NK-92 treated with Interleukin-12 subunit alpha and Interleukin-12 subunit beta, amount 100 ng/mL, for 24 hours (cell line): ENCODE results near the gene CYBRD1.
"Not testable (repeated sequence)": the region's sequence is repeated elsewhere in the genome, so short reads cannot be mapped to it uniquely, and the experiment has no call there.

ENCODE experiments used
- DNase-seq: peaks from one replicate; lab custom pipeline; 2025; lab: John Stamatoyannopoulos, UW

CYBRD1 gene

DNA sequence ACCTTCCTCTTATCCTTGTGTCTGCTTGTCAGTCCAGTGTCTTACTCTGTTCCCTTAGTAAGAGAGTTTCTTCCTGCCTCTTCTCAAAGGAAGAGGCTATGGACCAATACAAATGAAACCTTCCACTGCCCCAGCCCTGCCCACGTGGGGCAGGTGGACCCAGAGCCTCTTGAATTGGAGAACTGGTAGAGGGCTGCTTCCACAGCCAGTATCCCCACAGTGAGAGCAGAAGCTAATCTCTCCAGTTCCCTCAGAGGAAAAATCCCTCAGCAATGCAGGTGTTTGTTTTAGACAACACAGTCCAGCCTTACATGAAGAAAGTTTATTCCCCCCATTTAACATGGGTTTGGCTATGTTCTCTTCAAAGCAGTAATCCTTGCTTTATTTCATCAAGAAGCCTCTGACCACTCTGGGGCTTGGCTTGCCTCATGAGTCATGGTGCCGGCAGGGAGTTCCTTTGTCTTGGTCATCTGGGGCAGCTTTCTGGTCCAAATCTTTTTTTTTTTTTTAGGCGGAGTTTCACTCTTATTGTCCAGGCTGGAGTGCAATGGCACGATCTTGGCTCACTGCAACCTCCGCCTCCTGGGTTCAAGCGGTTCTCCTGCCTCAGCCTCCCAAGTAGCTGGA is 6.5 kb upstream of the CYBRD1 start:
- DNase-seq, result no peak

- DNase-seq, result no peak
Observed at GRCh38 chr2:171516793-171517192, 5.5 kb upstream of the CYBRD1 start.

DNA sequence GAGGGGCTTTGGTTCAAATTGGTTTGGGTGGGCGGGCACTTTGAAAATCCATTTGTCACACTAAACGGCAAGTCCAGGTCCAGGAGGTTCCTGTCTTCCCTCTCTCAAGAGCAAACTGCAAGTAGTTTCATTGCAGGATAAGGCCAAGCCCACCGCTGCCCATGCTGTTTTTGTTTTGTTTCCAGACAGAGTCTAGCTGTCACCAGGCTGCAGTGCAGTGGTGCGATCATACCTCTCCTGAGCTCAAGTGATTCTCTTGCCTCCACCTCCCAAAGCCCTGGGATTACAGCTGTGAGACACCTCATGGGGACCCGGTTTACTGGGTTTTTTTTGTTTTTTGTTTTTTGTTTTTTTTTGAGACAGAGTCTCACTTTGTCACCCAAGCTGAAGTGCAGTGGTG is 1.8 kb upstream of the CYBRD1 start:
- DNase-seq, result no peak

DNA sequence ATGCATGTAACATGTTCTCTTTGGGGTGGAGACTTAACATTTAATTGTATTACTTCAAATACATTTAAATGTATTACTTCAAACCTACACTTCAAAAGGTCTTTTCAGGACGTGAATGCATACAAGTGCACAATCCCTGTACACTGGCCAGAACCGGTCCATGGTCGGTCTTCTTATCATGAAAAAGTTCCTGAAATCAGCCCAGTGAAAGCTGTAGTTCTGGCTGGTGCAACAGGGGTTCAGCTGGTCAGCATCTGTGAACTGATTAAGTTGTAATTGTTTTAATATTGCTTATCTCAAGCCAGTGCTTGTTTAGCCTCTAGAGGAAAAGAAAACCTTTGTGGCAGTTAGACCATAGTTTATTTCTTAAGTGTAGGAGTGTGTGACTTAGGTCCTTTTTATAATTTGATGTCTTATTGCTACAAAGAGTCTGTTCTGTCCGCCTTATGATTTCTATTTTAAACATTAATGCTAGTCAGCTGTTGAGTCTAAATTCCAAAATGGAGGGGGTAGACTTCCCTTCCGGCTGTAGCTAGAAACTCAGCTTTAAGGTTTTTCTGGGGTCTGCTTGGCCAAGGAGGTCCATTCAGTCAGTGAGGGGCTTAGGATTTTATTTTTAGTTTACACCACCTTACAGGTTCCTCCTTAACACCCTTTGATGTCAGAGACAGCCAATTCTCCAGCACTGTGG is 768 bp upstream of the CYBRD1 start:
- DNase-seq, result no peak

DNA sequence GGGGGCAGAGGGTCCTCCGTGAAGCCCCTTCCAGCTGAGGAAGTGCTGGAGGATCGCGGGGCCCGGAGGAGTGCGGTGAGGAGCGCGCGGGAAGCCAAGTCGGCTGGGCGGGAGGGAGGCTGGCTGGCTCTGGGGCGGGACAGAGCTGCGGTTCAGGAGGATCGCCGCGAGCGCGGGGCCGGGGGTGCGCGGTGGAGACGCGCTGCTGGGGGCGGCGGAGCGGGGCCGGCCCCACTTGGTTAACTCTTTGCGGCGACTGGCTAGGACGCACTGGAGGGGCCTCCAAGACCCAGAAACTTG is 464 bp downstream of the CYBRD1 start:
- DNase-seq, result no peak

GRCh38 chr2:171523088-171524017 is 1.1 kb downstream of the CYBRD1 start:
- no peak for DNase-seq

GRCh38 chr2:171524018-171524401 is 1.7 kb downstream of the CYBRD1 start:
- DNase-seq, result no peak

DNA sequence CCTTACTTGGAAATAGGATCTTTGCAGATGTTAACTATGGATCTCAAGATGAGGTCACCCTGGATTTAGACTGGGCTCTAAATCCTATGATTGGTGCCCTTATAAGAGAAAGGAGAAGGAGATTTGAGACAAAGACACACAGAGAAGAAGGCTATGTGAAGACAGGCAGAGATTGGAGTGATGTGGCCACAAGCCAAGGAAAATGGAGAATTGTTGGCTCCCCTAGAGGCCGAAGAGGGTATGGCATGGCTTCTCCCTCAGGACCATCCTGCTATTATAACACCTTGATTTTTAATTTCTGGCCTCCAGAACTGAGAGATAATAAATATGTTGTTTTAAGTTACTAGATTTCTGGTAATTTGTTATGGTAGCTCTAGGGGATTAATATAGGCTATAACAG is 7.6 kb downstream of the CYBRD1 start:
- DNase-seq, result no peak

GRCh38 chr2:171530378-171530777 is 8.1 kb downstream of the CYBRD1 start:
- DNase-seq, result no peak

DNA sequence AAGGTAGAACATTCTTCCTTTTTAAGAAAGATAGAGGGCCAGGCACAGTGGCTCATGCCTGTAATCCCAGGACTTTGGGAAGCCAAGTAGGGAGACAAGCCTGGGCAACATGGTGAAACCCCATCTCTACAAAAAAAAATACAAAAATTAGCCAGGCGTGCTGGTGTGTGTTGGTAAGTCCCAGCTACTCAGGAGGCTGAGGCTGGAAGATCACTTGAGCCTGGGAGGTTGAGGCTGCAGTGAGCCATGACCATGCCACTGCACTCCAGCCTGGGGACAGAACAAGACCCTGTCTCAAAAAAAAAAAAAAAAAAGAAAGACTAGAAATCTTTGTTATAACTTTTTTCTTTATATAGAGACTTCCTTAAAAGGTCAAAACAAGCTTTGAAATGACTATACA is 8.6 kb downstream of the CYBRD1 start:
- DNase-seq, result not testable (repeated sequence)

- DNase-seq, result no peak
Observed at GRCh38 chr2:171531291-171531690, 9.0 kb downstream of the CYBRD1 start.

DNA sequence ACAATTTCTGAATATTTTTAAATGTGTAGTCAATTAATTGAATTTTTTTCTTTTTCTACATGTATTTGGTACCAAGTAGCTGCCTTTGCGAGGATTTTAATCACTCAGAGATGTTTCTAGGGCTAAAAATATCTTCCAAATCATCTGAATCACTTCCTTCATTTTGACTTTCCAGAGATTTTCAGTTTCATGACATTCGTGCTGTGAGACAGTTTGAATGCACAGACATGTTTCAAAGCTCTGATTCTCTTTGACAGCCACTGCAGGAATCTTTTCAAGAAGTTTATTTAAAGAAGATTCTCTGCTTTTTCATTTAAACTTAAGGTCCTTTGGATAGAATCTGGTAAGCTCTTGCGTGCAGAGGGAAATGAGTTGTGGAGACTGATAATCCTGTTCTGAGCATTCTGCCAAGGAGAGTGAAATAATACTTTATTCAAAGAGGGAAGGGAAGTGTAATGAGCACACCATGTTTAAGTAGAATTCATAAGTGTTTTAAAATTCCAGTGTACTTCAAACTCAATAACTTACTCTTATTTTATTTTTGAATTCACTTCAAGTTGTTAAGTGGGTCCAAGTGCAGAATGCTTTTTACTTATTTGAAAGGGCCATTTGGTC is 9.7 kb downstream of the CYBRD1 start:
- no peak for DNase-seq

- no peak for DNase-seq
Observed at GRCh38 chr2:171533331-171533730, 11.1 kb downstream of the CYBRD1 start.

- DNase-seq, result not testable (repeated sequence)
Observed at GRCh38 chr2:171535528-171535927, 13.3 kb downstream of the CYBRD1 start.

DNA sequence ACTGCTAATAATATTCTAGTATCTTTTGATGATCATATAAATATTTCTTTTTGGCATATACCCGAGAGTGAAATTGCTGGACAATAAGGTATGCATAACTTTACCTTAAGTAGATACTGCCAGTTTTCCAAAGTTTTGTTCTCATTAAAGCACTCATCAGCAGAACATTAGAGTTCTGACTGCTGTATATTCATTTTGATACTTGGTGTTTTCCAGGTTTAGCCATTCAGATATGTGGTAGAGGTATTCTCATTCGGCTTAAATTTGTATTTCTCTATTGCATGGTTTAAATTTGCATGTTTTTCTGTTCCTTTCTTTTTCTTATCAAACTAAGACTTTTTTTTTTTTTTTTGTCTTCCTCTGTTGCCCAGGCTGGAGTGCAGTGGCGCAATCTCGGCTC is 18.2 kb downstream of the CYBRD1 start:
- DNase-seq, result no peak

DNA sequence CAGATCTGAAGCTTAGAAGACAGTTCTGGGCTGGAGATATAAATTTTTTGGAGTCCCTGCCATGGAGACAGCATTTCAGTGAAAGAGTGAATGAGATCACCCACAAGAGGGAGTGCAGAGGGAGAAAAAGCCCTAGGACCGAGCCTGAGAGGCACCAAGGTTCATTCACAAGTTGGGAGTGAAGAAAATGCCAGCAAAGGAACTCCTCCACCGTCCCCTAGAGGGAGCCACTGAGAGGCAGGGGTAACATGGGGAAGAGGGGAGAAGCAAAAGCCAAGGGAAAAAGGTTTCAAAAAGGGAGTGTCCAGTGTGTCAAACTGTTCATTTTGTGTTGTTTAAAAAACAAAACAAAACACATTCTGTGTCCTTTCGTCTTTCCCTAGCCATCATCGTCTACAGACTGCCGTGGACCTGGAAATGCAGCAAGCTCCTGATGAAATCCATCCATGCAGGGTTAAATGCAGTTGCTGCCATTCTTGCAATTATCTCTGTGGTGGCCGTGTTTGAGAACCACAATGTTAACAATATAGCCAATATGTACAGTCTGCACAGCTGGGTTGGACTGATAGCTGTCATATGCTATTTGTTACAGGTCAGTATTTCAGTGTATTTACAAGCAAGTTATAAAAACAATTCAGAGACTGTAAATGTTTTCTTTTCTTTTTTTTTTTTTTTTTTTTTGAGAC is 19.1 kb downstream of the CYBRD1 start:
- DNase-seq, result no peak

GRCh38 chr2:171545086-171545485 is 22.8 kb downstream of the CYBRD1 start:
- no peak for DNase-seq

- no peak for DNase-seq
Observed at GRCh38 chr2:171547256-171547655, 25.0 kb downstream of the CYBRD1 start.

- DNase-seq, result no peak
Observed at GRCh38 chr2:171547720-171548119, 25.4 kb downstream of the CYBRD1 start.

- DNase-seq, result no peak
Observed at GRCh38 chr2:171550613-171551012, 28.3 kb downstream of the CYBRD1 start.

DNA sequence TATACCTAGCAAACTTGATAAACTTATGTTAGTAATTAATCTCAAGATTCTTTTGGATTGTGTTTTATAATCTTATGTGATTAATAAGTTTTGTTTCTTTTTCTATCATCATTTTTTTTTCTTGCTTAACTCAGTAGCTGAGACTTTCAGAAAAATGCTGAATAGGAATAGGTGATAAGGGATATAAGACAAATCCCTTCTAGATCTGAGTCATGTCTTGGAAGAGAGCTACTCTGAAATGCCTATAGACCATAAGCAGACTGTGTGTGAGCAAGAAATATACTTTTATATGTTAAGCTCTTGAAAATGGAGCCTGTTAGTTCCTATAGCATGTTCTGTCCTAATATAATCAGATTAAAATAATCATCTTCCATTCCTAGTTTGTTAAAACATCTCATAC is 29.6 kb downstream of the CYBRD1 start:
- no peak for DNase-seq

- DNase-seq, result no peak
Observed at GRCh38 chr2:171553236-171553635, 31.0 kb downstream of the CYBRD1 start.
